Small intestine (tissue), 7 donors: ENCODE measurements around the gene KRTAP10-1. TPM values are rescaled to one million over a fixed set of nuclear protein-coding genes. Genes with fewer than 3 reads are reported as not detected.
A peak's percentile ranks its signal among the peaks of the same experiment; 100 is the strongest.

Experiments used
- DNase-seq, 2 donors: peaks; one replicate each; pipeline versions ENCODE4 v3.0.0 to v3.0.0-alpha.2; 2013
- FAIRE-seq: peaks from 2 replicates; lab custom pipeline; 2012; peaks lifted over from hg19 to GRCh38; lab: Jason Lieb, UNC
- H3K27ac ChIP-seq, 3 donors: one replicate each; pipeline ENCODE4 v1.5.1; 2013; ENCODE audit warnings: low read length in 2 of 3, mild to moderate bottlenecking in 2 of 3, control low read depth in 1 of 3, inconsistent platforms in 1 of 3, low read depth in 1 of 3, moderate library complexity in 1 of 3
- H3K27me3 ChIP-seq, 3 donors: one replicate each; pipeline ENCODE4 v1.6.1; 2013; ENCODE audit warnings: low read length in 3 of 3, inconsistent platforms in 1 of 3; ENCODE audit not compliant: control insufficient read depth in 3 of 3, insufficient read depth in 3 of 3
- H3K36me3 ChIP-seq, 3 donors: one replicate each; pipeline ENCODE4 v1.6.1; 2013; ENCODE audit warnings: low read length in 3 of 3, inconsistent platforms in 1 of 3, low read depth in 1 of 3, mild to moderate bottlenecking in 1 of 3, moderate library complexity in 1 of 3; ENCODE audit not compliant: control insufficient read depth in 3 of 3, insufficient read depth in 2 of 3
- H3K4me1 ChIP-seq, 3 donors: one replicate each; pipeline ENCODE4 v1.6.1; 2013; ENCODE audit warnings: low read length in 2 of 3, inconsistent platforms in 1 of 3, low read depth in 1 of 3, mild to moderate bottlenecking in 1 of 3, moderate library complexity in 1 of 3; ENCODE audit not compliant: control insufficient read depth in 3 of 3, insufficient read depth in 2 of 3
- H3K4me3 ChIP-seq, 3 donors: one replicate each; pipeline ENCODE4 v1.5.1; 2013; ENCODE audit warnings: low read length in 3 of 3, control low read depth in 1 of 3, inconsistent platforms in 1 of 3, low read depth in 1 of 3, mild to moderate bottlenecking in 1 of 3, moderate library complexity in 1 of 3
- H3K9me3 ChIP-seq, 2 donors: one replicate each; pipeline ENCODE4 v1.6.1; 2013; ENCODE audit warnings: low read depth in 1 of 2, low read length in 1 of 2; ENCODE audit not compliant: control insufficient read depth in 2 of 2, insufficient read depth in 1 of 2
- WGBS, 3 donors: extraction: QIAGEN DNeasy Blood & Tissue Kit; methylation state at CpG; one replicate each; pipeline ENCODE4 v1.1.7; 2013; 5-methylcytosine and 5-hydroxymethylcytosine counted together
- polyA plus RNA-seq, 4 donors: library from polyadenylated mRNA; stranded (reverse) in 3 of 4; unstranded in 1 of 4; fragments of 200-250 nt in 3 of 4; fragments of 120-200 nt in 1 of 4; gene quantifications; one replicate each; pipeline versions ENCODE4 v1.2.1 to v1.2.3, GENCODE V29; 2013
- donor health status: healthy with polysubstance abuse.
- donor health status: control.
- donor health status: control.
- donor health status: Bipolar disorder and iron deficiency.
- donor health status: healthy.

The KRTAP10-1 gene
- polyA plus RNA-seq, 4 donors, result not detected

GRCh38 chr21:44512496-44513388 is 27.3 kb downstream of the KRTAP10-1 start:
- no peaks in the 10 kb centered on the region for H3K4me1 ChIP-seq
- H3K36me3 ChIP-seq, result no peaks in the 10 kb centered on the region
- H3K9me3 ChIP-seq, result no peaks in the 10 kb centered on the region
- DNase-seq, result no peak
- FAIRE-seq, result no peak
- no peak overlapping the region for H3K4me3 ChIP-seq
- 58 to 77% (median 73%) methylated on average over 21 of the region's 21 CpGs for WGBS, 3 donors
- no peak overlapping the region for H3K27ac ChIP-seq
- no peaks in the 10 kb centered on the region for H3K27me3 ChIP-seq

DNA sequence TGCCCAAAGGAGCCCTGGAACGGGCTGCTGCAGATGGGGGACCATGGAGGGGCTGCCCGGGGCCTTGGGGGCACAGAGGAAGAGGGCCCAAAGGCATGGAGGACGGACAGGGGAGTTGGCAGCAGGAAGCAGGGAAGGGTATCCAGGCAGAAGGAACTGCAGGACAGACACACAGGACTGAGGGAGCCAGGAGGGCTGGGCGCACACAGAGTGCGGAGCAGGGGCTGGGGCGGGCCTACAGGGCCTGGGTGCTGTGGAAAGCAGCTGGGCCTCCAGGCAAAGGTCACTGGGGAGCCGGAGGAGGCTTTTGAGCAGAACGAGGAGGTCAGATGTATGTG is 28.1 kb downstream of the KRTAP10-1 start:
- Histone ChIP-seq H3K36me3 (no peaks in the 10 kb centered on the region), H3K4me1 (no peaks in the 10 kb centered on the region), H3K9me3 (no peaks in the 10 kb centered on the region), H3K27me3 (no peaks in the 10 kb centered on the region), H3K4me3 (no peak overlapping the region), H3K27ac (no peak overlapping the region)
- WGBS, 3 donors, result 51 to 80% (median 66%) methylated on average over 7 to 8 of the region's 8 CpGs
- FAIRE-seq (no peak), DNase-seq (no peak)

DNA sequence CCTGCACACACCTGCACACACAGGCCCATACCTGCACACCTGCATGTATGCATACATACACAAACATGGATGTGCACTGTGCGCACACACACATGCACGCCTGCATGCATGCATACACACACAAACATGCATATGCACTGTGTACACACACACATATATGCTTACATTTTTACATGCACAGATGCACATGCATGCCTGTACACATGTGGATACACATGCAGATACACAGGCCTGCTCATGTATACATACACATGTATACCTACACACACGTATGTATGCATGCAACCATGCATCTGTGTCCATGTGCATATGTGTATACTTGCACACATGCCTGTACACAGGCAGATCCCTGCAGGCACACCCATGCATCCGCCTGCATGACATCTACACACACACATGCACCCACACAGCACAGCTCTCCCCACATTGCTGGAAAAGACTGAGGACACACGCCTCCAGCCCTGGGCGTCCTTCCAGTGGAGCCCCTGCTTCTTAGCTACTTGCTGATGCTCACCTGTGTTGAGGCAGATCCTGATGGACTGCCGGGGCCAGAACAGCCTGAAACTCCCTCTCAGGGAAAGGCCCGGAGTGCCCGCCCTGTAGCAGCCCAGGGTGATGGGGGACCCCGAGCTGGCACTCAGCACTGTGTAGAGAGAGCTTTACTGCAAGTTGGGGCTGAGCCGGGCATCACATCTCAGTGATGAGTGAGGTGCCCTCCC is 28.6 kb downstream of the KRTAP10-1 start:
- no peaks in the 10 kb centered on the region for H3K27me3 ChIP-seq
- 84 to 87% (median 87%) methylated on average over 11 of the region's 11 CpGs for WGBS, 3 donors
- H3K9me3 ChIP-seq, result no peaks in the 10 kb centered on the region
- no peak overlapping the region for H3K4me3 ChIP-seq
- FAIRE-seq, result no peak
- no peak for DNase-seq
- H3K36me3 ChIP-seq, result no peaks in the 10 kb centered on the region
- no peaks in the 10 kb centered on the region for H3K4me1 ChIP-seq
- H3K27ac ChIP-seq, result no peak overlapping the region

DNA sequence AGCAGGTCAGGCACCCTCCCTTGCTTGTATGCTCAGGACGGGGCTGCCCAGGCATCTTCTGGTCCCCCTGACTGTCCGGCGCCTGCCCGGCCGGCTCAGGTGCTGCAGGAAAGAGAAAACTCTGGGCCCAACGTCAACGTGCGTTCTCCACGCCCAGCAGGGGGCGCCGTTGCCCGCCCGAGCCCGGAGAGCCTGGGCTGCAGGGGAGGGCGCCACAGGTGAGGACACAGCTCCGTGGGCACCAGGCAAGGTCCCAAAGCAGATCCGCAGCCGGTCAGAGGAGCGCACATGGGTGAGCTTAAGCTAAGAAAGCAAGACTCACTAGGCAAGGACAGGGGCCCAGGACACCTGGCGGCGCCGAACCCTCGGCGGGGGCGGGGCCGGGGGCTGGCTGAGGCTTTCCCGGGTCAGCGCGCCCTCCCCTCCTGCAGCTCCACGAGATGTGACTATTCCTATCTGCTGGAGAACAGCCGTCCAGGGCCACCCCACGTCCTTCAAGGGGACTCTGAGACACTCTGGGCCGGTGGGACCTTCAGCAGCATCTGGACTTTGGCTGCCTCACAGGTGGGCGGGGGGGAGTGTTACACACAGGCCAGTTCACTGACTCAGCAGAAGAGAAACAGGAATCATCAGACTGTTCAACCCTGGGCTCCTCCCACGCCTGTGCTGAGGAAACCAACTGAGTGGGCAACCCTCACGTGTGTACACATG is 29.3 kb downstream of the KRTAP10-1 start:
- no peaks in the 10 kb centered on the region for H3K27me3 ChIP-seq
- peak overlapping the region in 1 of 3 donors; percentile 62 for H3K27ac ChIP-seq
- DNase-seq, result peak; percentile 74 to 87
- H3K36me3 ChIP-seq, result no peaks in the 10 kb centered on the region
- peak overlapping the region in 2 of 3 donors; percentile 26 to 37 for H3K4me3 ChIP-seq
- WGBS, 3 donors, result 1 to 9% (median 6%) methylated on average over 26 to 36 of the region's 36 CpGs
- no peaks in the 10 kb centered on the region for H3K9me3 ChIP-seq
- no peak for FAIRE-seq
- H3K4me1 ChIP-seq, result peaks cover 0 to 6% (median 0%) of the 10 kb centered on the region in 3 donors

- DNase-seq, result no peak
- Histone ChIP-seq H3K4me1 (peaks cover 0 to 9% (median 0%) of the 10 kb centered on the region in 3 donors), H3K27ac (no peak overlapping the region), H3K36me3 (no peaks in the 10 kb centered on the region), H3K27me3 (no peaks in the 10 kb centered on the region), H3K9me3 (no peaks in the 10 kb centered on the region), H3K4me3 (peak overlapping the region in 1 of 3 donors; percentile 37)
- WGBS, 3 donors, result 31 to 54% (median 43%) methylated on average over 18 of the region's 18 CpGs
- no peak for FAIRE-seq
Measured at GRCh38 chr21:44510109-44510507, 29.9 kb downstream of the KRTAP10-1 start.

GRCh38 chr21:44509539-44509938 is 30.5 kb downstream of the KRTAP10-1 start:
- FAIRE-seq (no peak), DNase-seq (peak in 1 of 2 donors; percentile 82)
- no peak overlapping the region for H3K27ac ChIP-seq
- no peaks in the 10 kb centered on the region for H3K27me3 ChIP-seq
- peaks cover 0 to 9% (median 0%) of the 10 kb centered on the region in 3 donors for H3K4me1 ChIP-seq
- no peaks in the 10 kb centered on the region for H3K9me3 ChIP-seq
- H3K36me3 ChIP-seq, result no peaks in the 10 kb centered on the region
- no peak overlapping the region for H3K4me3 ChIP-seq
- WGBS, 3 donors, result 11 to 69% (median 25%) methylated on average over 9 to 12 of the region's 12 CpGs

GRCh38 chr21:44508711-44509445 is 31.1 kb downstream of the KRTAP10-1 start:
- 64 to 84% (median 74%) methylated on average over 30 of the region's 30 CpGs for WGBS, 3 donors
- H3K4me3 ChIP-seq, result no peak overlapping the region
- no peaks in the 10 kb centered on the region for H3K27me3 ChIP-seq
- no peaks in the 10 kb centered on the region for H3K9me3 ChIP-seq
- FAIRE-seq (no peak), DNase-seq (no peak)
- H3K4me1 ChIP-seq, result peaks cover 0 to 9% (median 0%) of the 10 kb centered on the region in 3 donors
- H3K36me3 ChIP-seq, result no peaks in the 10 kb centered on the region
- H3K27ac ChIP-seq, result no peak overlapping the region

DNA sequence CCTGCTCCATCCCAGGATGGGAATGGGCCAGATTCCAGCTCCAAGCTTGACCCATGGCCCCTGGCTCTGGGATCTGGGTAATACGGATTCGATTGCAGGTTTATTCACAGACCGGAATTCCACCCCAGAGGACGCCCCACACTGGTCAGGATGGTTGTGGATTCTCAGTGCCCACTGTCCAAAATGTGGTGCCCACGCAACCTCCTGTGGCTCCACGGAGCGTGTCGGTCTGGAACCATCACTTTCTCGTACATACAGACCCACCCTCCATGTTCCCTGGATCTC is 31.6 kb downstream of the KRTAP10-1 start:
- Histone ChIP-seq H3K27ac (no peak overlapping the region), H3K36me3 (no peaks in the 10 kb centered on the region), H3K4me1 (peaks cover 0 to 9% (median 0%) of the 10 kb centered on the region in 3 donors), H3K4me3 (no peak overlapping the region), H3K9me3 (no peaks in the 10 kb centered on the region), H3K27me3 (no peaks in the 10 kb centered on the region)
- no peak for FAIRE-seq
- DNase-seq, result no peak
- WGBS, 3 donors, result 82 to 88% (median 85%) methylated on average over 9 of the region's 9 CpGs
